GM23338 (cell line): ENCODE measurements around the gene HNF4A. TPM values are rescaled to one million over a fixed set of nuclear protein-coding genes. Genes with fewer than 3 reads are reported as not detected.

Experiments
- ATAC-seq: fragments of 200-7000 bp; cut with Tn5 transposase; 3 replicates; pipeline ENCODE4 v1.9.1; 2020
- DNase-seq: peaks from one replicate; pipeline ENCODE4 v3.0.0-alpha.2; 2015; ENCODE audit warnings: low spot score
- H2AFZ ChIP-seq: fragments of 200-600 bp; sonication (generic); 2 replicates; pipeline ENCODE4 v1.8.0; 2016; ENCODE audit warnings: antibody characterized with exemption, mild to moderate bottlenecking, moderate library complexity
- H3F3A ChIP-seq: fragments of 200-600 bp; sonication (generic); replicated peaks from 2 replicates; pipeline ENCODE4 v1.8.0; 2017; ENCODE audit warnings: antibody characterized with exemption, mixed run types, low read depth
- H3K27ac ChIP-seq: fragments of 200-600 bp; sonication (generic); 2 replicates; pipeline ENCODE4 v1.6.1; 2016; ENCODE audit warnings: low read depth
- H3K27me3 ChIP-seq: fragments of 200-600 bp; sonication (generic); 2 replicates; pipeline ENCODE4 v1.8.0; 2016; ENCODE audit warnings: mild to moderate bottlenecking, mixed run types, moderate library complexity; ENCODE audit not compliant: insufficient read depth
- H3K36me3 ChIP-seq: fragments of 200-600 bp; sonication (generic); 2 replicates; pipeline ENCODE4 v1.8.0; 2016; ENCODE audit warnings: mild to moderate bottlenecking; ENCODE audit not compliant: insufficient read depth
- H3K4me1 ChIP-seq: fragments of 200-600 bp; sonication (generic); 2 replicates; pipeline ENCODE4 v1.8.0; 2016; ENCODE audit warnings: mild to moderate bottlenecking, moderate library complexity; ENCODE audit not compliant: insufficient read depth
- H3K4me2 ChIP-seq: fragments of 200-600 bp; sonication (generic); 2 replicates; pipeline ENCODE4 v1.7.1; 2017; ENCODE audit warnings: mixed run types
- H3K4me3 ChIP-seq: fragments of 200-600 bp; sonication (generic); 2 replicates; pipeline ENCODE4 v1.6.1; 2016; ENCODE audit warnings: mixed run types
- H3K79me2 ChIP-seq: fragments of 200-600 bp; sonication (generic); replicated peaks from 2 replicates; pipeline ENCODE4 v1.8.0; 2017; ENCODE audit warnings: mild to moderate bottlenecking; ENCODE audit not compliant: insufficient read depth
- H3K9me2 ChIP-seq: fragments of 200-600 bp; sonication (generic); 2 replicates; pipeline ENCODE4 v1.8.0; 2017; ENCODE audit not compliant: insufficient read depth
- H4K20me1 ChIP-seq: fragments of 200-600 bp; sonication (generic); replicated peaks from 2 replicates; pipeline ENCODE4 v1.8.0; 2017; ENCODE audit warnings: mild to moderate bottlenecking; ENCODE audit not compliant: insufficient read depth
- H3K27ac Mint-ChIP-seq: 2 replicates; pipeline ENCODE4 v1.8.0; 2020; ENCODE audit warnings: inconsistent platforms, mild to moderate bottlenecking, moderate library complexity, mixed read lengths
- H3K27me3 Mint-ChIP-seq: 3 replicates; pipeline ENCODE4 v1.8.0; 2022; ENCODE audit warnings: low read depth, mild to moderate bottlenecking, moderate library complexity, mixed read lengths, inconsistent platforms; ENCODE audit not compliant: insufficient read depth, poor library complexity
- H3K36me3 Mint-ChIP-seq: 3 replicates; pipeline ENCODE4 v1.8.0; 2021; ENCODE audit warnings: low read depth, mild to moderate bottlenecking, inconsistent platforms, moderate library complexity, mixed read lengths
- H3K4me1 Mint-ChIP-seq: 3 replicates; pipeline ENCODE4 v1.8.0; 2020; ENCODE audit warnings: mild to moderate bottlenecking, inconsistent platforms, mixed read lengths
- H3K4me3 Mint-ChIP-seq: 3 replicates; pipeline ENCODE4 v1.8.0; 2021; ENCODE audit warnings: moderate library complexity, mild to moderate bottlenecking, inconsistent platforms, mixed read lengths
- H3K9me3 Mint-ChIP-seq: 3 replicates; pipeline ENCODE4 v1.8.0; 2020; ENCODE audit warnings: moderate library complexity, mild to moderate bottlenecking, inconsistent platforms, mixed read lengths
- CREB1 ChIP-seq: fragments of 250-450 bp; sonication (Bioruptor Pico); IDR thresholded peaks from 2 replicates; pipeline ENCODE4 v1.5.0; 2020; ENCODE audit warnings: low read depth, mild to moderate bottlenecking, moderate library complexity
- EZH2 ChIP-seq: fragments of 200-600 bp; sonication (generic); IDR thresholded peaks from one replicate; pipeline ENCODE4 v1.8.0; 2017; ENCODE audit warnings: antibody characterized with exemption, mild to moderate bottlenecking, low read depth; ENCODE audit not compliant: unreplicated experiment
- EZH2phosphoT487 ChIP-seq: fragments of 200-600 bp; sonication (generic); IDR thresholded peaks from one replicate; pipeline ENCODE4 v1.8.1; 2018; ENCODE audit warnings: antibody characterized with exemption; ENCODE audit not compliant: unreplicated experiment
- JUNB ChIP-seq: IDR thresholded peaks from one replicate; pipeline ENCODE4 v1.6.1; 2016; ENCODE audit warnings: antibody characterized with exemption; ENCODE audit not compliant: unreplicated experiment
- NANOG ChIP-seq: IDR thresholded peaks from 2 replicates; pipeline ENCODE4 v1.6.1; 2016; ENCODE audit warnings: antibody characterized with exemption, borderline replicate concordance
- POLR2AphosphoS5 ChIP-seq: IDR thresholded peaks from 2 replicates; pipeline ENCODE4 v1.6.1; 2016; ENCODE audit warnings: antibody characterized with exemption, low read depth
- STAT1 ChIP-seq: IDR thresholded peaks from one replicate; pipeline ENCODE4 v1.6.1; 2016; ENCODE audit warnings: antibody characterized with exemption; ENCODE audit not compliant: unreplicated experiment
- ZNF114 ChIP-seq: fragments of 250-450 bp; sonication (Bioruptor Pico); IDR thresholded peaks from 2 replicates; pipeline ENCODE4 v1.5.0; 2020; ENCODE audit warnings: mild to moderate bottlenecking, moderate library complexity
- ZNF331 ChIP-seq: fragments of 250-450 bp; sonication (Bioruptor Pico); IDR thresholded peaks from 2 replicates; pipeline ENCODE4 v1.5.0; 2020; ENCODE audit warnings: low read depth, mild to moderate bottlenecking, moderate library complexity
- polyA plus RNA-seq: library from polyadenylated mRNA; unstranded; fragments of >200 nt; fragmentation: Nextera tagmentation; extraction: Ambion mirVana; gene quantifications from 2 replicates; pipeline ENCODE4 v1.2.1, GENCODE V29; 2016
- total RNA-seq: library from RNA; depleted of rRNA; stranded (reverse); fragments of >200 nt; shearing (Covaris generic); gene quantifications from 2 replicates; pipeline ENCODE4 v1.2.3, GENCODE V29; 2014
- TF ChIP-seq, protein P1 (sequence below): IDR thresholded peaks from 2 replicates; pipeline ENCODE4 v1.6.1; 2016; ENCODE audit warnings: antibody characterized with exemption
- TF ChIP-seq, protein P2 (sequence below): fragments of 250-450 bp; sonication (Bioruptor Pico); IDR thresholded peaks from 2 replicates; pipeline ENCODE4 v1.5.0; 2020; ENCODE audit warnings: mild to moderate bottlenecking, moderate library complexity
- TF ChIP-seq, protein P3 (sequence below), 2 experiments: fragments of 200-600 bp in 1 of 2; sonication (generic) in 1 of 2; conservative IDR thresholded peaks; 2 replicates each; pipeline versions ENCODE4 v1.5.1 to v1.6.1; 2016 to 2017; ENCODE audit warnings: antibody characterized with exemption in 2 of 2, low read depth in 2 of 2, mild to moderate bottlenecking in 2 of 2, moderate library complexity in 1 of 2
- TF ChIP-seq, protein P4 (sequence below): IDR thresholded peaks from one replicate; pipeline ENCODE4 v1.6.1; 2018; ENCODE audit warnings: antibody characterized with exemption; ENCODE audit not compliant: unreplicated experiment

The HNF4A gene
- total and polyA plus RNA-seq, 2 experiments from 2014 or later: not detected

DNA sequence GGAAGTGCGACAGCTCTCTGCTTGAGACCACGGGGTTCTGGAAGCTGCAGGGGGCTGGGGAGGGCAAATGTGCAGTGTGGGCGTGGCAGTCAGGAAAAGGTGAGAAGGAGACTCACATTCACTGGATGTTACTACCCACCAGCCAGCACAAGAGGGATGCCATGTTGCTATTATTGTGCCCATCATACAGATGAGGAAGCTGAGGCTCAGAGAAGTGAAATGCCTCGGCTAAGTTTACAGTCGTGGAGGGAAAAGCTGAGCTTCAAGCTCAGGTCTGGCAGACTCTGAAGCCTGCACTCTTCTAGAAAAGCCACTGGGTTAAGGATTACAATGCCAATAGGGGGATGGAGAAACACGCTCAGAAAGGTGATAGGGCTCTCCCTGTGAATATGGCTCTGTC, 34.4 kb downstream of the HNF4A start:
- no peak overlapping the region for H3K4me3 Mint-ChIP-seq
- Histone ChIP-seq H2AFZ (no peak overlapping the region), H3K27ac (no peak overlapping the region), H3F3A (no peaks in the 10 kb centered on the region), H3K4me3 (no peak overlapping the region), H3K9me2 (no peaks in the 10 kb centered on the region), H4K20me1 (no peaks in the 10 kb centered on the region), H3K4me2 (no peak overlapping the region), H3K36me3 (no peaks in the 10 kb centered on the region), H3K79me2 (no peaks in the 10 kb centered on the region), H3K27me3 (peaks cover 4% of the 10 kb centered on the region; the same call in 1 of the 2 replicates), H3K4me1 (no peaks in the 10 kb centered on the region; the same call in 1 of the 2 replicates)
- TF ChIP-seq EZH2phosphoT487: no peak
- no peak for TF ChIP-seq EZH2
- TF ChIP-seq, protein P1, sequence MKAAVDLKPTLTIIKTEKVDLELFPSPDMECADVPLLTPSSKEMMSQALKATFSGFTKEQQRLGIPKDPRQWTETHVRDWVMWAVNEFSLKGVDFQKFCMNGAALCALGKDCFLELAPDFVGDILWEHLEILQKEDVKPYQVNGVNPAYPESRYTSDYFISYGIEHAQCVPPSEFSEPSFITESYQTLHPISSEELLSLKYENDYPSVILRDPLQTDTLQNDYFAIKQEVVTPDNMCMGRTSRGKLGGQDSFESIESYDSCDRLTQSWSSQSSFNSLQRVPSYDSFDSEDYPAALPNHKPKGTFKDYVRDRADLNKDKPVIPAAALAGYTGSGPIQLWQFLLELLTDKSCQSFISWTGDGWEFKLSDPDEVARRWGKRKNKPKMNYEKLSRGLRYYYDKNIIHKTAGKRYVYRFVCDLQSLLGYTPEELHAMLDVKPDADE: no peak
- TF ChIP-seq ZNF114: no peak
- TF ChIP-seq, protein P2, sequence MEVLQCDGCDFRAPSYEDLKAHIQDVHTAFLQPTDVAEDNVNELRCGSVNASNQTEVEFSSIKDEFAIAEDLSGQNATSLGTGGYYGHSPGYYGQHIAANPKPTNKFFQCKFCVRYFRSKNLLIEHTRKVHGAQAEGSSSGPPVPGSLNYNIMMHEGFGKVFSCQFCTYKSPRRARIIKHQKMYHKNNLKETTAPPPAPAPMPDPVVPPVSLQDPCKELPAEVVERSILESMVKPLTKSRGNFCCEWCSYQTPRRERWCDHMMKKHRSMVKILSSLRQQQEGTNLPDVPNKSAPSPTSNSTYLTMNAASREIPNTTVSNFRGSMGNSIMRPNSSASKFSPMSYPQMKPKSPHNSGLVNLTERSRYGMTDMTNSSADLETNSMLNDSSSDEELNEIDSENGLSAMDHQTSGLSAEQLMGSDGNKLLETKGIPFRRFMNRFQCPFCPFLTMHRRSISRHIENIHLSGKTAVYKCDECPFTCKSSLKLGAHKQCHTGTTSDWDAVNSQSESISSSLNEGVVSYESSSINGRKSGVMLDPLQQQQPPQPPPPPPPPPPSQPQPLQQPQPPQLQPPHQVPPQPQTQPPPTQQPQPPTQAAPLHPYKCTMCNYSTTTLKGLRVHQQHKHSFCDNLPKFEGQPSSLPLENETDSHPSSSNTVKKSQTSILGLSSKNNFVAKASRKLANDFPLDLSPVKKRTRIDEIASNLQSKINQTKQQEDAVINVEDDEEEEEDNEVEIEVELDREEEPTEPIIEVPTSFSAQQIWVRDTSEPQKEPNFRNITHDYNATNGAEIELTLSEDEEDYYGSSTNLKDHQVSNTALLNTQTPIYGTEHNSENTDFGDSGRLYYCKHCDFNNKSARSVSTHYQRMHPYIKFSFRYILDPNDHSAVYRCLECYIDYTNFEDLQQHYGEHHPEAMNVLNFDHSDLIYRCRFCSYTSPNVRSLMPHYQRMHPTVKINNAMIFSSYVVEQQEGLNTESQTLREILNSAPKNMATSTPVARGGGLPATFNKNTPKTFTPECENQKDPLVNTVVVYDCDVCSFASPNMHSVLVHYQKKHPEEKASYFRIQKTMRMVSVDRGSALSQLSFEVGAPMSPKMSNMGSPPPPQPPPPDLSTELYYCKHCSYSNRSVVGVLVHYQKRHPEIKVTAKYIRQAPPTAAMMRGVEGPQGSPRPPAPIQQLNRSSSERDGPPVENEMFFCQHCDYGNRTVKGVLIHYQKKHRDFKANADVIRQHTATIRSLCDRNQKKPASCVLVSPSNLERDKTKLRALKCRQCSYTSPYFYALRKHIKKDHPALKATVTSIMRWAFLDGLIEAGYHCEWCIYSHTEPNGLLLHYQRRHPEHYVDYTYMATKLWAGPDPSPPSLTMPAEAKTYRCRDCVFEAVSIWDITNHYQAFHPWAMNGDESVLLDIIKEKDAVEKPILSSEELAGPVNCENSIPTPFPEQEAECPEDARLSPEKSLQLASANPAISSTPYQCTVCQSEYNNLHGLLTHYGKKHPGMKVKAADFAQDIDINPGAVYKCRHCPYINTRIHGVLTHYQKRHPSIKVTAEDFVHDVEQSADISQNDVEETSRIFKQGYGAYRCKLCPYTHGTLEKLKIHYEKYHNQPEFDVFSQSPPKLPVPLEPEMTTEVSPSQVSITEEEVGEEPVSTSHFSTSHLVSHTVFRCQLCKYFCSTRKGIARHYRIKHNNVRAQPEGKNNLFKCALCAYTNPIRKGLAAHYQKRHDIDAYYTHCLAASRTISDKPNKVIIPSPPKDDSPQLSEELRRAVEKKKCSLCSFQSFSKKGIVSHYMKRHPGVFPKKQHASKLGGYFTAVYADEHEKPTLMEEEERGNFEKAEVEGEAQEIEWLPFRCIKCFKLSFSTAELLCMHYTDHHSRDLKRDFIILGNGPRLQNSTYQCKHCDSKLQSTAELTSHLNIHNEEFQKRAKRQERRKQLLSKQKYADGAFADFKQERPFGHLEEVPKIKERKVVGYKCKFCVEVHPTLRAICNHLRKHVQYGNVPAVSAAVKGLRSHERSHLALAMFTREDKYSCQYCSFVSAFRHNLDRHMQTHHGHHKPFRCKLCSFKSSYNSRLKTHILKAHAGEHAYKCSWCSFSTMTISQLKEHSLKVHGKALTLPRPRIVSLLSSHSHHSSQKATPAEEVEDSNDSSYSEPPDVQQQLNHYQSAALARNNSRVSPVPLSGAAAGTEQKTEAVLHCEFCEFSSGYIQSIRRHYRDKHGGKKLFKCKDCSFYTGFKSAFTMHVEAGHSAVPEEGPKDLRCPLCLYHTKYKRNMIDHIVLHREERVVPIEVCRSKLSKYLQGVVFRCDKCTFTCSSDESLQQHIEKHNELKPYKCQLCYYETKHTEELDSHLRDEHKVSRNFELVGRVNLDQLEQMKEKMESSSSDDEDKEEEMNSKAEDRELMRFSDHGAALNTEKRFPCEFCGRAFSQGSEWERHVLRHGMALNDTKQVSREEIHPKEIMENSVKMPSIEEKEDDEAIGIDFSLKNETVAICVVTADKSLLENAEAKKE (CRISPR knock-in tag): no peak
- TF ChIP-seq CREB1 (CRISPR knock-in tag): no peak
- no peak for TF ChIP-seq POLR2AphosphoS5
- no peak for TF ChIP-seq JUNB
- no peak for TF ChIP-seq ZNF331 (CRISPR knock-in tag)
- no peak for TF ChIP-seq STAT1
- TF ChIP-seq, protein P3, sequence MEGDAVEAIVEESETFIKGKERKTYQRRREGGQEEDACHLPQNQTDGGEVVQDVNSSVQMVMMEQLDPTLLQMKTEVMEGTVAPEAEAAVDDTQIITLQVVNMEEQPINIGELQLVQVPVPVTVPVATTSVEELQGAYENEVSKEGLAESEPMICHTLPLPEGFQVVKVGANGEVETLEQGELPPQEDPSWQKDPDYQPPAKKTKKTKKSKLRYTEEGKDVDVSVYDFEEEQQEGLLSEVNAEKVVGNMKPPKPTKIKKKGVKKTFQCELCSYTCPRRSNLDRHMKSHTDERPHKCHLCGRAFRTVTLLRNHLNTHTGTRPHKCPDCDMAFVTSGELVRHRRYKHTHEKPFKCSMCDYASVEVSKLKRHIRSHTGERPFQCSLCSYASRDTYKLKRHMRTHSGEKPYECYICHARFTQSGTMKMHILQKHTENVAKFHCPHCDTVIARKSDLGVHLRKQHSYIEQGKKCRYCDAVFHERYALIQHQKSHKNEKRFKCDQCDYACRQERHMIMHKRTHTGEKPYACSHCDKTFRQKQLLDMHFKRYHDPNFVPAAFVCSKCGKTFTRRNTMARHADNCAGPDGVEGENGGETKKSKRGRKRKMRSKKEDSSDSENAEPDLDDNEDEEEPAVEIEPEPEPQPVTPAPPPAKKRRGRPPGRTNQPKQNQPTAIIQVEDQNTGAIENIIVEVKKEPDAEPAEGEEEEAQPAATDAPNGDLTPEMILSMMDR (conservative IDR thresholded peaks at IDR 0.05; ENCODE audit: low read depth in 2 of 2): no peak
- TF ChIP-seq NANOG: no peak
- TF ChIP-seq, protein P4, sequence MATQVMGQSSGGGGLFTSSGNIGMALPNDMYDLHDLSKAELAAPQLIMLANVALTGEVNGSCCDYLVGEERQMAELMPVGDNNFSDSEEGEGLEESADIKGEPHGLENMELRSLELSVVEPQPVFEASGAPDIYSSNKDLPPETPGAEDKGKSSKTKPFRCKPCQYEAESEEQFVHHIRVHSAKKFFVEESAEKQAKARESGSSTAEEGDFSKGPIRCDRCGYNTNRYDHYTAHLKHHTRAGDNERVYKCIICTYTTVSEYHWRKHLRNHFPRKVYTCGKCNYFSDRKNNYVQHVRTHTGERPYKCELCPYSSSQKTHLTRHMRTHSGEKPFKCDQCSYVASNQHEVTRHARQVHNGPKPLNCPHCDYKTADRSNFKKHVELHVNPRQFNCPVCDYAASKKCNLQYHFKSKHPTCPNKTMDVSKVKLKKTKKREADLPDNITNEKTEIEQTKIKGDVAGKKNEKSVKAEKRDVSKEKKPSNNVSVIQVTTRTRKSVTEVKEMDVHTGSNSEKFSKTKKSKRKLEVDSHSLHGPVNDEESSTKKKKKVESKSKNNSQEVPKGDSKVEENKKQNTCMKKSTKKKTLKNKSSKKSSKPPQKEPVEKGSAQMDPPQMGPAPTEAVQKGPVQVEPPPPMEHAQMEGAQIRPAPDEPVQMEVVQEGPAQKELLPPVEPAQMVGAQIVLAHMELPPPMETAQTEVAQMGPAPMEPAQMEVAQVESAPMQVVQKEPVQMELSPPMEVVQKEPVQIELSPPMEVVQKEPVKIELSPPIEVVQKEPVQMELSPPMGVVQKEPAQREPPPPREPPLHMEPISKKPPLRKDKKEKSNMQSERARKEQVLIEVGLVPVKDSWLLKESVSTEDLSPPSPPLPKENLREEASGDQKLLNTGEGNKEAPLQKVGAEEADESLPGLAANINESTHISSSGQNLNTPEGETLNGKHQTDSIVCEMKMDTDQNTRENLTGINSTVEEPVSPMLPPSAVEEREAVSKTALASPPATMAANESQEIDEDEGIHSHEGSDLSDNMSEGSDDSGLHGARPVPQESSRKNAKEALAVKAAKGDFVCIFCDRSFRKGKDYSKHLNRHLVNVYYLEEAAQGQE: no peak
- no peak overlapping the region for H3K27ac Mint-ChIP-seq
- no peak for ATAC-seq
- H3K4me1 Mint-ChIP-seq: peaks cover 3% of the 10 kb centered on the region; the same call in 1 of the 3 replicates
- H3K27me3 Mint-ChIP-seq: peaks cover 11% of the 10 kb centered on the region
- no peaks in the 10 kb centered on the region for H3K9me3 Mint-ChIP-seq
- DNase-seq: no peak
- H3K36me3 Mint-ChIP-seq: no peaks in the 10 kb centered on the region
